HUES64 (cell line): Measurements from ENCODE around the gene PPM1M.

ENCODE experiments used
- H3K27ac ChIP-seq: 2 replicates; pipeline ENCODE4 v1.7.0; 2013; ENCODE audit warnings: low read depth, low read length, inconsistent platforms
- H3K27me3 ChIP-seq: 2 replicates; pipeline ENCODE4 v1.6.1; 2013; ENCODE audit warnings: mild to moderate bottlenecking, low read length; ENCODE audit not compliant: insufficient read depth
- H3K36me3 ChIP-seq: 2 replicates; pipeline ENCODE4 v1.6.1; 2013; ENCODE audit warnings: mild to moderate bottlenecking, low read length; ENCODE audit not compliant: insufficient read depth
- H3K4me1 ChIP-seq: 2 replicates; pipeline ENCODE4 v1.6.1; 2013; ENCODE audit warnings: mild to moderate bottlenecking, low read length, moderate library complexity; ENCODE audit not compliant: insufficient read depth
- H3K4me3 ChIP-seq: 2 replicates; pipeline ENCODE4 v1.5.1; 2013; ENCODE audit warnings: mild to moderate bottlenecking, low read length, moderate library complexity
- H3K9ac ChIP-seq: 2 replicates; pipeline ENCODE4 v1.6.1; 2013; ENCODE audit warnings: mild to moderate bottlenecking, low read depth, low read length
- H3K9me3 ChIP-seq: 2 replicates; pipeline ENCODE4 v1.6.1; 2013; ENCODE audit warnings: low read depth, low read length; ENCODE audit not compliant: insufficient read depth
- WGBS: fragments of 150-250, 120-280 bp; methylation state at CpG from one replicate; pipeline ENCODE4 v1.1.7; 2013; ENCODE audit warnings: missing lambda C conversion rate; 5-methylcytosine and 5-hydroxymethylcytosine counted together

Gene PPM1M

DNA sequence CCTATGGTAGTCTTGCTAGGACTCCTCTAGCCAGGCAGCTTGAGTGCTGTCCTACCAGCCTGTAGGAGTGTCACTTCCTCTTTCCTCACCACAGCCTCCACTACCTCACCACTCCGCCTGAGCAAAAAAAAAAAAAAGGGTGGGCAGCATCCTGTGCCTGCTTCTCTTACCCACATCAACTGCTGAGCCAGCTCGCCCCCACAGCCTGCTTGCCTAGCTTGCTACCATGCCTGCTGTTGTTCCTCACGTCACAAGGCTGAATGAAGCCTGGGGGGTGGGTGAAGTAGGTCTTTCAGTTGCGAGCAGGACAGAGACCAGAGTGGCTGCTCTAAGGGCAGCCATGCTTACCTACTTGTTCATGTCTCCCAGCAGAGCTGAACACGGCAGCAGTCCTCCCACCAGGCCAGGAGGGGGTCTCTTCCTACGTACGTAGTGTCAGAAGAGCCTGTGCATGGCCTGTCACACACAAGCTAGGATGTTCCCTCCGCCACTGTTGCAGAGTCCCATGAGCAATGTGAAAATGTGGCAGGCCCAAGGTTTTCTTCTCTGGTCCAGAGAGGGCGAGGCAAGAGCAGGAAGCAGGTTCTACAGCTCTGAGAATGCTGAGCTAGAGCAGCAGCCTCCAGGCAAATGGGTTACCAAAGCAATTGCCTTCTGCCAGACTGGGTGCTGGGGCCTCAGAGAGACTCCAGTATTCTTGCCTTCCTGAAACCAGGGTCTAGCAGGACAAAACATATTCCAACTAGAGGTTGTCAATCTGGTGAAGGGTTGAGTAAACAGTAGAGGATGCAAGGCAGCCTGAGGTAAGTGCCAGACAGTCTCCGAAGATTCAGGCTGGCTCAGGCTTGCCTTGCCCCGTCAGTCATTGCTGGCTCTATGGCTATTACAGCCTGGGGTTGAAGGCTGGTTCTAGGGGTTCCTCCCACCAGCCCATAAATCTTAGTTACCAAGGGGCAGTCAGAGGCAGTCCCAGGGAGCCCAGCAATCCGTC, 8.1 kb downstream of the PPM1M start:
- no peaks in the 10 kb centered on the region for H3K27me3 ChIP-seq
- H3K36me3 ChIP-seq, result peaks cover 86% of the 10 kb centered on the region
- no peak overlapping the region for H3K4me3 ChIP-seq
- H3K27ac ChIP-seq, result no peak overlapping the region
- WGBS, result 94% methylated on average over 12 of the region's 12 CpGs
- H3K9ac ChIP-seq, result no peak overlapping the region
- H3K9me3 ChIP-seq, result no peaks in the 10 kb centered on the region
- H3K4me1 ChIP-seq, result no peaks in the 10 kb centered on the region

DNA sequence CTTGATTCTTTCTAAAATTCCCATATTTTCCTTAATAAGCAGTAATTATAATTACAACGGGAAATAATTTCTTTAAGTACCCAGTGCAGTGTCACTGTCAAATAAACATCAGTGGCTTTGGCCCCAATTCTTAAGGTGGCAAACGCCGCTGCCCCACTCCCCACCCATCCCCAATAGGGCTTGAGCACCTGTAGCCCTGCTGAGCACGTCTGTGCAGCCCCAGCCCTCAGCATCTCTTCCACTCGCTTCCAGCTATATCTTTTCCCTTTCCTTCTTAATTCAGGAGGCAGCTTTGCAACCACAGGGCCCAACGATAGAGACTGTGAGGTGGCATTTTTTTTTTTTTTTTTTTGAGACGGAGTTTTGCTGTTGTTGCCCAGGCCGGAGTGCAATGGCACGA, 9.0 kb downstream of the PPM1M start:
- no peak overlapping the region for H3K9ac ChIP-seq
- H3K4me3 ChIP-seq, result no peak overlapping the region
- peaks cover 89% of the 10 kb centered on the region for H3K36me3 ChIP-seq
- H3K4me1 ChIP-seq, result no peaks in the 10 kb centered on the region
- no peak overlapping the region for H3K27ac ChIP-seq
- 93% methylated on average over 9 of the region's 9 CpGs for WGBS
- H3K9me3 ChIP-seq, result no peaks in the 10 kb centered on the region
- H3K27me3 ChIP-seq, result no peaks in the 10 kb centered on the region

DNA sequence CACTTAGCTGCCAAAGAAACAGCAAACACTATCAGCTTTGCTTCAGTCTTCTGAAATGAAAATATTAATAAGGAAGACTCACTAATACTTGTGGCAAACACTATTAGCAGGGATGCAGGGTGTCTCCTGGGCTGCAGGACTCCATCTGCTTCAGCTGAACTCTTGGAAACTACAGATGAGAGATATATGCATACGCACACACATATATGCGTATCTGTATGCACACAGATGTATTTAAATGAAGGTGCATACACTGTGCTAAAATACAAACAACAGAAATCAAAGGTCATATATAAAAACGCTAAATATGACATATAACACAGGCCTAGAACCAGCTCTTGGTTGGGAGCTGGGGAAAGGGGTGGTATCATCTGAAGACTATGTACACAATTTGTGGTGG, 10.6 kb downstream of the PPM1M start:
- H3K4me1 ChIP-seq, result no peaks in the 10 kb centered on the region
- no peak overlapping the region for H3K27ac ChIP-seq
- no peaks in the 10 kb centered on the region for H3K9me3 ChIP-seq
- H3K36me3 ChIP-seq, result peaks cover 96% of the 10 kb centered on the region
- H3K4me3 ChIP-seq, result no peak overlapping the region
- H3K9ac ChIP-seq, result no peak overlapping the region
- 100% methylated on average over 2 of the region's 3 CpGs for WGBS
- H3K27me3 ChIP-seq, result no peaks in the 10 kb centered on the region

DNA sequence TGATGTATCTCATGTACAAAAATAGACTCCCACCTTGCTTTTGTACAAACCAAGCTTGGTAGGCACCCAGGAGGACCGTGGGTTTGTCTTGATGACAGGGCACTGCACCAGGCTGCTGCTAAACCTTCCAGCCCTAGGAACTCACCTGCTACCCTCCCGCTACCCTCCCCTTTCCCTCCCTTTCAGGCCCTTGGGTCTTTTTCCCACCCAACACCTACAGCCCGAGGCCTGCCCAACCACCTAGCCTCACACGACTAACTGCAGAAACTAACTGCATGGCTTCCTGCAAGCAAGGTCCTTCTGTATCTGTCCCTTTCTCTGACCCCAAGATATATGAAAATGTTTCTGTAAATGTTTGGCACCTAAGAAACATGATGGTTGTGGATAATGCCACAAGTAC, 11.1 kb downstream of the PPM1M start:
- Histone ChIP-seq H3K36me3 (peaks cover 96% of the 10 kb centered on the region), H3K9me3 (no peaks in the 10 kb centered on the region), H3K4me1 (no peaks in the 10 kb centered on the region), H3K4me3 (no peak overlapping the region), H3K27ac (no peak overlapping the region), H3K9ac (no peak overlapping the region), H3K27me3 (no peaks in the 10 kb centered on the region)
- 94% methylated on average over 4 of the region's 4 CpGs for WGBS

DNA sequence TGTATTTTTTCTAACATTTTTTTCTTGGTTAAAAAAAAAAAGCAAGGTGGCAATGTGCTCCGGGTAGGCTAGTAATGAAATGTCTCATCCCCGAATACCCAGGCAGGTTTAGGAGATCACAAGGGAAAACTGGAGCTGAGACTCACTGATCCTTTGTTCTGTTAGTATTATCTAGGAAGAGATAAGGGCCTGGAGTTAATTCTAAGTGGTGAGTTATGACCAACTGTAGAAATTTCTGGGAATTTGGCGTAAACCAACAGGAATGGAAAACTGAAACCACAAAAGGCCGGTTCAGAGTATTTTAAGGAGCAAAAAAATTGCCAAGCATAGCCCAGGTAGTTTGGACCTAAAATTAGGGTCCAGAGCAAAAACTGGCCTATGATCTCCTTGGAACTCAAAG, 12.4 kb downstream of the PPM1M start:
- WGBS, result 94% methylated on average over 4 of the region's 4 CpGs
- Histone ChIP-seq H3K4me3 (no peak overlapping the region), H3K27ac (no peak overlapping the region), H3K9ac (no peak overlapping the region), H3K36me3 (peaks cover 98% of the 10 kb centered on the region), H3K27me3 (no peaks in the 10 kb centered on the region), H3K4me1 (no peaks in the 10 kb centered on the region), H3K9me3 (no peaks in the 10 kb centered on the region)

DNA sequence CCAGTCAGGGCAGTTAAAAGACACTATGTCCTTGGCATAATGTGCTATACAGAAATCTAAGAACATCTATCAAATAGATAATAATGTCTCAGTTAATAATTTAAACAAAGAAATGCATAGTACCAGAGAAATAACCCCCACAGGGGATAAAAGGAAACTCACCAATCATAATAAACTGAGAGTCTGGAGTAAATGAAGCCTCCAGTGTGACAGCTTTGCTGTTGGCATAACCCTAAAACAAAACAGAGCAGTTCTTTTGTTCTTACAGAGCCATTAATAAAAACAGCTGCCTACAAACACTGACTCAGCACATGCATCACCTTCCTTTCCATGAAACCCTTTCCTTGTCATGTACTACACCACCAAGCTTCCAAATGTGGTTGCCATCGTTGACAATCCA, 13.5 kb downstream of the PPM1M start:
- no peak overlapping the region for H3K9ac ChIP-seq

DNA sequence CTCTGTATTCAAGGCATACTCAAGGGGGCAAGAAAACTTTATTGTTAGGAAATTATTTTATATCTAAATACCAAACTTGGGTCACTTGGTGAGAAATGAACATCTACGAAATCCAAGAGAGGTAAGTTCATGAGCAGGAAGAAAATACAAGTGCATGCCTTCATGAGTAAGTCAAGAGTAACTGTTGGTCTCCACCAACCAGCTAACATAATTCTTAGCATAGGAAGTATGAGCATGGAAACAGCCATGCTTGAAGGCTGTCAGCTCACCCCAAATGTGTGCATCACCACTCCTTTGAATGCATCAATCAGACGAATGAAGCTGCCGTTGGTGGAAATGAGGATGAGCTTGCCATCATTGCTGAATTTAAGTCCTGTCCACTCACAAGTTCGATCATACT, 13.9 kb downstream of the PPM1M start:
- 95% methylated on average over 4 of the region's 4 CpGs for WGBS
- Histone ChIP-seq H3K4me3 (no peak overlapping the region), H3K9ac (no peak overlapping the region), H3K9me3 (no peaks in the 10 kb centered on the region), H3K36me3 (peaks cover 98% of the 10 kb centered on the region), H3K4me1 (no peaks in the 10 kb centered on the region), H3K27ac (no peak overlapping the region), H3K27me3 (no peaks in the 10 kb centered on the region)

More for the DNA sequence above, 13.5 kb downstream of the PPM1M start:
- no peaks in the 10 kb centered on the region for H3K9me3 ChIP-seq
- no peak overlapping the region for H3K4me3 ChIP-seq
- H3K4me1 ChIP-seq, result no peaks in the 10 kb centered on the region
- no peaks in the 10 kb centered on the region for H3K27me3 ChIP-seq
- no peak overlapping the region for H3K27ac ChIP-seq
- H3K36me3 ChIP-seq, result peaks cover 98% of the 10 kb centered on the region
- 94% methylated on average over 1 of the region's 1 CpG for WGBS

DNA sequence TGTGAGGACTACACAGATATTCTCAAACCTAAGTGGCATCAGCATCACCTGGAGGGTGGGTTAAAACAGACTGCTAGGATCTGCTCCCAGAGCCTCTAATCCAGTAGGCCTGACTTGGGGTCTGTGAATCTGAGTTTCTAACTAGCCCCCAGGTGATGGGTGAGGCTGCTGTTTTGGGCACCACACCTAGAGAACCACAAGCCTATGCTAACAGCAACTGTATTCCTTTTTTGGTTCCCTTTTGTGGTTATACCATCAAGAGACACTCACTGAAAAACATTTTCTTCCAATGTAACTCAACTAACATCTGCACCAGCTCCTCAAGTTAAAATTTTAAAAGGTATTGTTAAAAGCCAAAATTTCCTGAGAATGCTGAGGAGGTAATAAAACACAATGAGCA, 16.9 kb downstream of the PPM1M start:
- Histone ChIP-seq H3K4me3 (no peak overlapping the region), H3K4me1 (no peaks in the 10 kb centered on the region), H3K9ac (no peak overlapping the region), H3K27ac (no peak overlapping the region), H3K27me3 (no peaks in the 10 kb centered on the region), H3K9me3 (no peaks in the 10 kb centered on the region), H3K36me3 (peaks cover 99% of the 10 kb centered on the region)

DNA sequence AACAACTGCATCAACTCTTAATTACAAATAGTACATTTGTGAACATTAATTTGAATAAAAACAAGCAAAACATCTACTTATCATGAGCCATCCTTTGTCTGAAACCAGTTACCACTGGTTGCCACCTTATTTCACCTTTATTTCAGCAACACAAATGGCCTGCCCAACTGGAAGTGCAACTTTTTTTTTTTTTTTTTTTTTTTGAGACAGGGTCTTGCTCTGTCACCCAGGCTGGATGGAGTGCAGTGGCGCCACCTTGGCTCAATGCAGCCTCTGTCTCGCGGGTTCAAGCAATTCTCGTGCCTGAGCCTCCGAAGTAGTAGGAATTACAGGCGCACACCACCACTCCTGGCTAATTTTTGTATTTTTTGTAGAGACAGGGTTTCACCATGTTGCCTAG, 19.8 kb downstream of the PPM1M start:
- no peak overlapping the region for H3K9ac ChIP-seq
- no peaks in the 10 kb centered on the region for H3K9me3 ChIP-seq
- peaks cover 99% of the 10 kb centered on the region for H3K36me3 ChIP-seq
- H3K27me3 ChIP-seq, result no peaks in the 10 kb centered on the region
- no peak overlapping the region for H3K4me3 ChIP-seq
- no peaks in the 10 kb centered on the region for H3K4me1 ChIP-seq
- H3K27ac ChIP-seq, result no peak overlapping the region
- 96% methylated on average over 6 of the region's 6 CpGs for WGBS

DNA sequence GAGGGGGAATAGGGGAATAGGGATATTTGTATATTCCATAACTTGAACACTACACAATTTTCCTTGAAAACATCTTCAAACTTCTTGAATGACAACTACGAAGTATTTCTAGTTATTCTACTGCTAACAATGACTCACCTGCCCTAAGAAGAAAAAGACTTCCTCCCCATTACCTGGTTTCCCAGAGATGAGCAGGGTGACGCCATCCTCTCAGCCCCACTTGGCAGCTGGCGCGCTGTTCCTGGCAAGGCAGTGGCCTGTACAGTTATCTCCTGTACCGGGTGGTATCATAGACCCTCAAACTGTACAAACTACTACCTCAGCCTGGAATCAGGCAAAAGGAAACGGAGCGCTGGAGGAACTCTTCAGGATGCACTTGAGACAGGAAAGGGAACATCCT, 22.5 kb downstream of the PPM1M start:
- H3K9ac ChIP-seq, result no peak overlapping the region
- no peaks in the 10 kb centered on the region for H3K4me1 ChIP-seq
- H3K27ac ChIP-seq, result no peak overlapping the region
- no peaks in the 10 kb centered on the region for H3K9me3 ChIP-seq
- WGBS, result 96% methylated on average over 7 of the region's 7 CpGs
- H3K27me3 ChIP-seq, result no peaks in the 10 kb centered on the region
- H3K4me3 ChIP-seq, result no peak overlapping the region
- H3K36me3 ChIP-seq, result peaks cover 92% of the 10 kb centered on the region

DNA sequence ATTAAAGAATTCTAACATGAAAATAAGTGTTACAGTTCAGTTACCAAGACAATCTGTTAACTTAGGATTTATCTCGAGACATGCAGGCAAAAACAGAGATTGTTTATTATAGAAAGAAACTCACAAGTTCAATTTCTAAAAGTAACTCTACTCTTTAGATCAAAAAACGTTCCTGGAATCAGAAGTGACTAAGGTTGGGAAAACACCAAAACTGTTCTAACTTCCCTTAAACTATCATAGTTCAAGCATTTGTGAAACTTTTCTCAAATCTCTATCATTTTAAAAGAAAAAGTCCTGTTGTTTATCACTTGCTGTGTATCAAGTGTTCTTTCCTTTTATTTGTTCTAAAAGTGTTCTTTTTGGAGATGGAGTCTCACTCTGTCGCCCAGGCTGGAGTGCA, 24.2 kb downstream of the PPM1M start:
- no peaks in the 10 kb centered on the region for H3K9me3 ChIP-seq
- no peak overlapping the region for H3K27ac ChIP-seq
- no peaks in the 10 kb centered on the region for H3K27me3 ChIP-seq
- 90% methylated on average over 2 of the region's 3 CpGs for WGBS
- peaks cover 86% of the 10 kb centered on the region for H3K36me3 ChIP-seq
- no peaks in the 10 kb centered on the region for H3K4me1 ChIP-seq
- H3K4me3 ChIP-seq, result no peak overlapping the region
- H3K9ac ChIP-seq, result no peak overlapping the region
